T47D (cell line): ENCODE measurements around the gene TRIM33.
A peak's percentile ranks its signal among the peaks of the same experiment; 100 is the strongest.
"Not testable (repeated sequence)": the region's sequence is repeated elsewhere in the genome, so short reads cannot be mapped to it uniquely, and the experiment has no call there.

ENCODE experiments used
- DNase-seq, 2 experiments: peaks; one replicate each; pipeline versions ENCODE4 v3.0.0 to v3.0.0-alpha.2; 2011 to 2012; ENCODE audit warnings: low read depth in 1 of 2, low spot score in 1 of 2
- JUND ChIP-seq: IDR thresholded peaks from 2 replicates; pipeline ENCODE4 v1.6.1; 2012; ENCODE audit warnings: low read depth
- in situ Hi-C: cut with HindIII; loops from 2 replicates; pipeline ENCODE4 v1.10.0; 2016; ENCODE audit warnings: low sequenced_read_pairs, low pct_unique_long_range_greater_than_20kb

TRIM33 gene

GRCh38 chr1:114503916-114504422, 7.0 kb downstream of the TRIM33 start:
- TF ChIP-seq JUND, result no peak
- in situ Hi-C loops, result no loop called here
- no peak for DNase-seq

GRCh38 chr1:114502080-114502479, 8.9 kb downstream of the TRIM33 start:
- TF ChIP-seq JUND, result no peak
- in situ Hi-C loops, result no loop called here
- no peak for DNase-seq

- no peak for TF ChIP-seq JUND
- in situ Hi-C loops, result no loop called here
- no peak for DNase-seq
These were observed 11.5 kb downstream of the TRIM33 start for GRCh38 chr1:114499478-114499877.

- TF ChIP-seq JUND, result no peak
- in situ Hi-C loops, result no loop called here
- DNase-seq, result no peak
These were observed 14.9 kb downstream of the TRIM33 start for GRCh38 chr1:114496089-114496488.

GRCh38 chr1:114495486-114495885, 15.5 kb downstream of the TRIM33 start:
- no peak for TF ChIP-seq JUND
- in situ Hi-C loops, result no loop called here
- DNase-seq, result no peak

GRCh38 chr1:114492978-114493377, 18.0 kb downstream of the TRIM33 start:
- in situ Hi-C loops, result no loop called here
- no peak for TF ChIP-seq JUND
- DNase-seq, result no peak

GRCh38 chr1:114490274-114490693, 20.7 kb downstream of the TRIM33 start:
- no peak for TF ChIP-seq JUND
- in situ Hi-C loops, result no loop called here
- no peak for DNase-seq

GRCh38 chr1:114488739-114489138, 22.3 kb downstream of the TRIM33 start:
- no peak for DNase-seq
- TF ChIP-seq JUND, result no peak
- in situ Hi-C loops, result no loop called here

- in situ Hi-C loops, result no loop called here
- no peak for DNase-seq
- no peak for TF ChIP-seq JUND
These were observed 25.7 kb downstream of the TRIM33 start for GRCh38 chr1:114485286-114485685.

- TF ChIP-seq JUND, result no peak
- peak in 1 of 2 experiments; percentile 81 for DNase-seq
- in situ Hi-C loops, result no loop called here
These were observed 28.4 kb downstream of the TRIM33 start for GRCh38 chr1:114482585-114482984.

GRCh38 chr1:114479636-114480035, 31.4 kb downstream of the TRIM33 start:
- in situ Hi-C loops, DNase-seq: not testable (repeated sequence)

- no peak for TF ChIP-seq JUND
- DNase-seq, result no peak
- in situ Hi-C loops, result no loop called here
These were observed 31.9 kb downstream of the TRIM33 start for GRCh38 chr1:114479134-114479533.

GRCh38 chr1:114473796-114474195, 37.2 kb downstream of the TRIM33 start:
- no peak for TF ChIP-seq JUND
- no peak for DNase-seq
- in situ Hi-C loops, result no loop called here

- in situ Hi-C loops, result no loop called here
- TF ChIP-seq JUND, result no peak
- DNase-seq, result no peak
These were observed 38.6 kb downstream of the TRIM33 start for GRCh38 chr1:114472408-114472807.
